Heart left ventricle (tissue), 16 donors: ENCODE results near the gene MAP4K1. TPM values are rescaled to one million over a fixed set of nuclear protein-coding genes. Genes with fewer than 3 reads are reported as not detected.
A peak's percentile ranks its signal among the peaks of the same experiment; 100 is the strongest.

Experiments
- ATAC-seq, 4 donors: fragments of 200-7000 bp; cut with Tn5 transposase; one replicate each; pipeline ENCODE4 v1.9.1; 2020 to 2022; ENCODE audit warnings: moderate library complexity in 4 of 4, mild to moderate bottlenecking in 3 of 4, moderate number of reproducible peaks in 1 of 4
- DNase-seq, 5 donors: peaks; one replicate each; pipeline ENCODE4 v3.0.0-alpha.2; 2020
- H3K27ac ChIP-seq, 12 donors: fragments of 200-600 bp; sonication (generic) in 4 of 12; one replicate each; pipeline versions ENCODE4 v1.5.0 to v1.8.0; 2016 to 2022; ENCODE audit warnings: mild to moderate bottlenecking in 2 of 12
- H3K27me3 ChIP-seq, 9 donors: fragments of 200-600 bp; sonication (generic) in 2 of 9; one replicate each; pipeline versions ENCODE4 v1.5.1 to v1.8.0; 2016 to 2022; ENCODE audit warnings: mild to moderate bottlenecking in 3 of 9
- H3K36me3 ChIP-seq, 9 donors: fragments of 200-600 bp; sonication (generic) in 2 of 9; one replicate each; pipeline versions ENCODE4 v1.5.0 to v1.8.0; 2018 to 2022; ENCODE audit warnings: mild to moderate bottlenecking in 2 of 9
- H3K4me1 ChIP-seq, 12 donors: fragments of 200-600 bp; sonication (generic) in 4 of 12; one replicate each; pipeline versions ENCODE4 v1.5.0 to v1.8.0; 2016 to 2022; ENCODE audit warnings: mild to moderate bottlenecking in 3 of 12
- H3K4me3 ChIP-seq, 12 donors: fragments of 200-600 bp; sonication (generic) in 4 of 12; one replicate each; pipeline versions ENCODE4 v1.5.0 to v1.8.0; 2017 to 2022; ENCODE audit warnings: mild to moderate bottlenecking in 9 of 12, moderate library complexity in 4 of 12
- H3K9me3 ChIP-seq, 12 donors: fragments of 200-600 bp; sonication (generic) in 4 of 12; one replicate each; pipeline versions ENCODE4 v1.5.0 to v1.8.0; 2016 to 2022; ENCODE audit warnings: mild to moderate bottlenecking in 1 of 12
- POLR2A ChIP-seq, 2 donors: fragments of 450-650 bp; IDR thresholded peaks; one replicate each; pipeline ENCODE4 v1.6.1; 2017; ENCODE audit warnings: antibody characterized with exemption in 2 of 2, mild to moderate bottlenecking in 2 of 2, moderate library complexity in 2 of 2
- WGBS, 4 donors: extraction: QIAGEN DNeasy Blood & Tissue Kit in 2 of 4; methylation state at CpG; one replicate each; pipeline versions ENCODE4 v1.1.5 to v1.1.7; 2013 to 2018; 5-methylcytosine and 5-hydroxymethylcytosine counted together
- intact Hi-C, 10 donors: fragments of 100-400 bp; cut with DNase I; formaldehyde crosslinking; loops; one replicate each; pipeline versions ENCODE4 v1.11.1 to v1.14.2; 2022
- polyA plus RNA-seq, 2 donors: library from polyadenylated mRNA; stranded (reverse); fragments of 200-250 nt; gene quantifications; one replicate each; pipeline ENCODE4 v1.2.3, GENCODE V29; 2013
- total RNA-seq, 9 donors: library from RNA; depleted of rRNA in 2 of 9; stranded (reverse); fragments of >200 nt in 2 of 9; fragmentation: NEBNext Ultra II Directional in 3 of 9; extraction: Animal tissue kit (Norgen Biotek cat#: 25700) in 3 of 9; gene quantifications; one replicate each; pipeline versions ENCODE4 v1.1.0 to v1.2.4, GENCODE V29; 2016 to 2023
- TF ChIP-seq, protein P1 (sequence below), 12 donors: fragments of 200-600 bp; sonication (generic) in 4 of 12; IDR thresholded peaks; one replicate each; pipeline versions ENCODE4 v1.5.0 to v1.8.0; 2018 to 2022; ENCODE audit warnings: antibody characterized with exemption in 12 of 12, mild to moderate bottlenecking in 5 of 12
- donor health status: ischemic (EF 13 %, LVEDD 7.1; RV severe dilation, severe dysfunction).
- donor health status: healthy with polysubstance abuse.
- donor health status: DM: no; HTN: yes; CAD: no.
- donor health status: DM: no; HTN: no; CAD: no.
- donor health status: ischemic (EF 25% LVEDD 6.9; RV normal size, moderate dysfunction).
- donor health status: ischemic (EF 25% LVEDD 5.7; RV mildly dilated, moderate dysfunction).
- donor health status: healthy.
- donor health status: DM: yes; HTN: yes; CAD: no.
- donor health status: ischemic (EF 35%, LVEDD 5.7; RV mildly dilated, moderate dysfunction).
- donor health status: nonischemic (EF 11% LVEDD 7.7; RV severe dilation, severe dysfunction).
- donor health status: DM: yes; HTN: yes; CAD: no.
- donor health status: PGD.
- donor health status: ischemic (EF 29% LVEDD 5.4; RV normal size, mild dysfunction).
- donor health status: nonischemic (EF 23%, LVEDD 6.1; RV moderate dilation, normal function).

Gene MAP4K1
- total and polyA plus RNA-seq, 11 donors: 0.69 to 9.9 (median 2.7) TPM

DNA sequence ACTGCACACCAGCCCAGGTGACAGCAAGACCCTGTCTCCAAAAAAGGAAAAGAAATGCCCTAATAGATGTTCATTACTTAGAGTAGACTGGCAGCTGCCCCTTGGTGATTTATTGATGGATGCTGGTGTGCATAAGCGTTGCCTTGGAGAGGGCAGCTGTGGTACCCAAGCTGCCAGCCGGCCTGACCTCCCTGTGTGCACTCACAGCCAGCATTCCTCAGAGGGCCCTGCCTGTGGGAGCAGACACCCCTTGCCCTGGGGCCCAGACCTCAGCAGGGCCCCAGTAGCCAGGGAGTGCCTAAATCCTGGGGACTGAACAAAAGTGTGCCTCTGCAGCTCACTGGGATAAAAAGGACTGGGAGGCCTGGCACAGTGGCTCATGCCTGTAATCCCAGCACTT lies 21.9 kb upstream of the MAP4K1 start:
- DNase-seq (no peak), ATAC-seq (no peak)
- TF ChIP-seq, protein P1, sequence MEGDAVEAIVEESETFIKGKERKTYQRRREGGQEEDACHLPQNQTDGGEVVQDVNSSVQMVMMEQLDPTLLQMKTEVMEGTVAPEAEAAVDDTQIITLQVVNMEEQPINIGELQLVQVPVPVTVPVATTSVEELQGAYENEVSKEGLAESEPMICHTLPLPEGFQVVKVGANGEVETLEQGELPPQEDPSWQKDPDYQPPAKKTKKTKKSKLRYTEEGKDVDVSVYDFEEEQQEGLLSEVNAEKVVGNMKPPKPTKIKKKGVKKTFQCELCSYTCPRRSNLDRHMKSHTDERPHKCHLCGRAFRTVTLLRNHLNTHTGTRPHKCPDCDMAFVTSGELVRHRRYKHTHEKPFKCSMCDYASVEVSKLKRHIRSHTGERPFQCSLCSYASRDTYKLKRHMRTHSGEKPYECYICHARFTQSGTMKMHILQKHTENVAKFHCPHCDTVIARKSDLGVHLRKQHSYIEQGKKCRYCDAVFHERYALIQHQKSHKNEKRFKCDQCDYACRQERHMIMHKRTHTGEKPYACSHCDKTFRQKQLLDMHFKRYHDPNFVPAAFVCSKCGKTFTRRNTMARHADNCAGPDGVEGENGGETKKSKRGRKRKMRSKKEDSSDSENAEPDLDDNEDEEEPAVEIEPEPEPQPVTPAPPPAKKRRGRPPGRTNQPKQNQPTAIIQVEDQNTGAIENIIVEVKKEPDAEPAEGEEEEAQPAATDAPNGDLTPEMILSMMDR (IDR thresholded peaks at IDR 0.05): no peak
- no peak for TF ChIP-seq POLR2A (IDR thresholded peaks at IDR 0.05)
- no peak overlapping the region for H3K4me3 ChIP-seq
- no peaks in the 10 kb centered on the region for H3K27me3 ChIP-seq
- peak overlapping the region; percentile 29 to 95 (median 80) for H3K27ac ChIP-seq
- no peaks in the 10 kb centered on the region for H3K9me3 ChIP-seq
- H3K36me3 ChIP-seq: peaks cover 0 to 36% (median 23%) of the 10 kb centered on the region in 9 donors
- 83 to 93% (median 88%) methylated on average over 2 of the region's 2 CpGs for WGBS, 4 donors
- peaks cover 0 to 55% (median 38%) of the 10 kb centered on the region in 12 donors for H3K4me1 ChIP-seq
- intact Hi-C loops: loop anchor here in 8 of 10 donors (5.0 to 10.0 kb wide), 7 partner anchors 68 to 295 kb away; partner anchors contain the start of genes MRPS12 (in 4 of the 8), SARS2 (in 4 of the 8), ECH1 (in 2 of the 8) and FAM98C (in 1 of the 8)

DNA sequence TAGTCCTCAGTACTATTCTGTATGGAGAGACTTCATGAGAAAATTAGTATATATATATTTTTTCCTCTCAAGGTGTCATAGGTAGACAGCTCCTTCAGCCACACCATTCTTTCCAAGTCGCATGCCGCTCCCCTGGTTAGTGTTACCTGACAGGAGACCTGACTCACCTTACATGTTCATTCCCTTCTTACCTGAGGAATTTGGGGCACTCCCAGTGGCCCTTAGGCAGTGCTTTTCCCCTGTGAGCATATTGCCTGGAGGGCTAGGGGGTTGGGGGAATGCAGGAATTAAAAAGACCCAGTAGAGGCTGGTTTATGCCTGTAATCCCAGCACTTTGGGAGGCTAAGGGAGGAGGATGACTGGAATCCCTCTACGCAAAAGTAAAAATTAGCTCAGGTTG lies 20.7 kb upstream of the MAP4K1 start:
- no peak for DNase-seq
- peak overlapping the region in 3 of 12 donors; percentile 25 to 78 (median 76) for H3K27ac ChIP-seq
- no peaks in the 10 kb centered on the region for H3K27me3 ChIP-seq
- no peak for ATAC-seq
- peaks cover 0 to 55% (median 39%) of the 10 kb centered on the region in 12 donors for H3K4me1 ChIP-seq
- no peak for TF ChIP-seq POLR2A (IDR thresholded peaks at IDR 0.05)
- TF ChIP-seq, protein P1 (IDR thresholded peaks at IDR 0.05): no peak
- no peaks in the 10 kb centered on the region for H3K9me3 ChIP-seq
- H3K4me3 ChIP-seq: no peak overlapping the region
- 97 to 100% (median 99%) methylated on average over 3 of the region's 3 CpGs for WGBS, 4 donors
- peaks cover 0 to 42% (median 27%) of the 10 kb centered on the region in 9 donors for H3K36me3 ChIP-seq
- intact Hi-C loops: loop anchor here in 8 of 10 donors (5.0 to 10.0 kb wide), 7 partner anchors 69 to 296 kb away; partner anchors contain the start of genes MRPS12 (in 4 of the 8), SARS2 (in 4 of the 8), ECH1 (in 2 of the 8) and FAM98C (in 1 of the 8)

DNA sequence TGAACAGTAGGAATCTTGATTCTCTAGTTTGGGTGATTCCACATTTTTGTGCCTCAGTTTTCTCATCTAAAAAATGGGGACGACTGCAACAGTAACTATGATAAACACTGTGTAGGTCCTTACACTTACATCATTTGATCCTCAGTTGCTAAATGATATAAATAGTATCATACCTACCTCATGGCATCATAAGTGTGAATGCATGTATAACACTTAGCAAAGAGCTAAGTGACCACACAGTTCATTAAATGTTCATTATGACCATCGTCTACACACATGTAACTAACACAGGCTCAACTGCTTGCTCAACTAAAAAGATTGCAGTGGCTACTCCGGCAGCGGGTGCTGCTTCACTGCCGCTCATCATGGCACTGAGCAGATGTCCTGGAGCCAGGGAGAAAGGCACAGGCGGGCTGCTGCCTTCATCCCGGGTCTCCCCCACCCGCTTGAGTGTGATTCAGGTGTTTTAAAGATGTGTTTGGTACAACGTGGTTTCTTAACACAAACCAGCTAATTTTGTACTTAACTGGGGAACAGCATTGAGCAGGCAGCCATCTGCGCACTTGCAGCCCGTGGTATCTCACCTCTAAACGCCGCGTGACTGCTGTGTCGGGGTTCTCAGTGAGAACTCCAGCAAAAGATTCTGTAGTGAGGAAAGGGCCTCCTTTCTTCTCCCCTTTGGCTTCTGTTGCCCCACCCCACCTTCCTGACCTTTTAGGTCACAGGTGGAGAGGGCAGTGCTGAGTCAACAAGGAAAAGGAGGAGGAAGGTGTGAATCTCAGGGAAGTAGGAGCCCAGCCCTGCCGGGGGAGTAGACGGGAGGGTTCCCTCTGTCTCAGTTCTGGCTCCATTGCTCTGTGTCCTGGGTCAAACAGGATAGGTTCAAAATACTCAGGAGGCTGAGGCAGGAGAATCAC lies 18.0 kb upstream of the MAP4K1 start:
- peaks cover 0 to 38% (median 28%) of the 10 kb centered on the region in 12 donors for H3K4me1 ChIP-seq
- TF ChIP-seq, protein P1 (IDR thresholded peaks at IDR 0.05): no peak
- no peak for TF ChIP-seq POLR2A (IDR thresholded peaks at IDR 0.05)
- no peaks in the 10 kb centered on the region for H3K9me3 ChIP-seq
- intact Hi-C loops: loop anchor here in 9 of 10 donors (1.0 to 10.0 kb wide), 9 partner anchors 72 to 299 kb away; partner anchors contain the start of genes FAM98C (in 4 of the 9), MRPS12 (in 4 of the 9), SARS2 (in 4 of the 9) and ECH1 (in 2 of the 9)
- H3K4me3 ChIP-seq: no peak overlapping the region
- H3K27me3 ChIP-seq: no peaks in the 10 kb centered on the region
- peaks cover 0 to 69% (median 54%) of the 10 kb centered on the region in 9 donors for H3K36me3 ChIP-seq
- WGBS, 4 donors: 79 to 87% (median 83%) methylated on average over 17 of the region's 17 CpGs
- ATAC-seq (no peak), DNase-seq (no peak)
- peak overlapping the region; percentile 17 to 87 (median 62) for H3K27ac ChIP-seq
